Epithelial cell of proximal tubule (primary cell): ENCODE results near the gene ENTHD1. TPM values are rescaled to one million over a fixed set of nuclear protein-coding genes. Genes with fewer than 3 reads are reported as not detected.

Source experiments
- DNase-seq: peaks from one replicate; pipeline ENCODE4 v3.0.0-alpha.2; 2011; ENCODE audit warnings: low read depth
- H3K4me3 ChIP-seq: 2 replicates; pipeline ENCODE4 v1.5.1; 2011; ENCODE audit warnings: low read depth, mild to moderate bottlenecking, low read length
- total RNA-seq: library from RNA; depleted of rRNA; stranded (reverse); fragments of >200 nt; gene quantifications from 2 replicates; pipeline ENCODE4 v1.2.3, GENCODE V29; 2015
- TF ChIP-seq, protein P1 (sequence below): conservative IDR thresholded peaks from 2 replicates; pipeline ENCODE4 v1.5.1; 2012; ENCODE audit warnings: low read depth, mild to moderate bottlenecking, low read length

ENTHD1 gene
- total RNA-seq, 1 donor from 2014 or later = not detected

DNA sequence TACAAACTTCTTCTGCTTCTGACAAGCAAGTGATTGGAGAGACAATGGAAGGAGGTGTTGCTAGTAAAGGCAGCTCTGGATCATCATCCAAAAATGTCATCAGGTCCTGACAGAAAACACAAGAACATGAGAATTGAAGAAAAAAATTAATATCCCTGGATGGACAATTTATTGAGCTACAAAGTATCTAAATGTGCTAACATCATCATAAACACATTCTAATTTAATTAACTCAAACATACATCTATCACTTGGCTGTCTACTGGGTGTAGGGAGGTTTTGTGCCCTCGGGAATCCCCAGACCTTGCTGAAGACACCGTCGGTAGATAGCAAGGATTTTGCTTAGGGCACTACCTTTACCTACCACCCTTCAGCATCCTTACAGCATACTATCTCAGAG is 72.6 kb downstream of the ENTHD1 start:
- TF ChIP-seq, protein P1, sequence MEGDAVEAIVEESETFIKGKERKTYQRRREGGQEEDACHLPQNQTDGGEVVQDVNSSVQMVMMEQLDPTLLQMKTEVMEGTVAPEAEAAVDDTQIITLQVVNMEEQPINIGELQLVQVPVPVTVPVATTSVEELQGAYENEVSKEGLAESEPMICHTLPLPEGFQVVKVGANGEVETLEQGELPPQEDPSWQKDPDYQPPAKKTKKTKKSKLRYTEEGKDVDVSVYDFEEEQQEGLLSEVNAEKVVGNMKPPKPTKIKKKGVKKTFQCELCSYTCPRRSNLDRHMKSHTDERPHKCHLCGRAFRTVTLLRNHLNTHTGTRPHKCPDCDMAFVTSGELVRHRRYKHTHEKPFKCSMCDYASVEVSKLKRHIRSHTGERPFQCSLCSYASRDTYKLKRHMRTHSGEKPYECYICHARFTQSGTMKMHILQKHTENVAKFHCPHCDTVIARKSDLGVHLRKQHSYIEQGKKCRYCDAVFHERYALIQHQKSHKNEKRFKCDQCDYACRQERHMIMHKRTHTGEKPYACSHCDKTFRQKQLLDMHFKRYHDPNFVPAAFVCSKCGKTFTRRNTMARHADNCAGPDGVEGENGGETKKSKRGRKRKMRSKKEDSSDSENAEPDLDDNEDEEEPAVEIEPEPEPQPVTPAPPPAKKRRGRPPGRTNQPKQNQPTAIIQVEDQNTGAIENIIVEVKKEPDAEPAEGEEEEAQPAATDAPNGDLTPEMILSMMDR = no peak
- H3K4me3 ChIP-seq = no peak overlapping the region
- no peak for DNase-seq

DNA sequence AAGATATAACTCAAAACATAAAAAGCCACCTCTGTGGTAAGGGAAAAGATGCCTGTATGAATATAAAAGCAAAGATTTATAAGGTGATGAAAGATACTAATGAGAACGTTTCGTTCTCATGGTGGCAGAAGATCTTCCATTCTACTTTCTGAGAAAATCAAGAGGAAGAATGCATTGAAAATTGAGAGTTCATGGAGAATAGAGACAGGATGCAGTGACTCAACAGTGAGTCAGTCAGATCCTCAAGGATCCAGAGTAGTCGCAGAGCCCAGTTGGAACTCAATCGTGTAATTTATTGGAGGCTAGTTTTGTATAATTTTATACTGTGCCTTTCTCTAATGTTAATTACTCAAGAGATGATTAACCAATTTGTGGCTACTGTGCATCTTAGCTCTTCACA is 73.3 kb downstream of the ENTHD1 start:
- no peak overlapping the region for H3K4me3 ChIP-seq
- peak; percentile 37 for DNase-seq
- TF ChIP-seq, protein P1 = no peak

DNA sequence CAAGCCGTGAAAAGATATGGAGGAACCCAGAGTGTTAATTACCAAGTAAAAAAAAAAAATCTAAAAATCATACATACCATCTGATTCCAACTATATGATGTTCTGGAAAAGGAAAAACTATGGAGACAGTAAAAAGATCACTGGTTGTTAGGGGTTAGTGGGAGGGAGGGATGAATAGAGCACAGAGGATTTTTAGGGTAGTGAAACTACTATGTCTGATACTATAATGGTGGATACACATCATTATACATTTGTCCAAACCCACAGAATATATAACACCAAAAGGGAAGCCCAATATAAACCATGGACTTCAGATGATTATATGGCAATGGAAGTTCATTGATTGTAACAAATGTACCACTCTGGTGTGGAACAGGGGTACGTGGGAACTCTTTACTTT is 74.1 kb downstream of the ENTHD1 start:
- TF ChIP-seq, protein P1 = no peak
- no peak overlapping the region for H3K4me3 ChIP-seq
- no peak for DNase-seq

DNA sequence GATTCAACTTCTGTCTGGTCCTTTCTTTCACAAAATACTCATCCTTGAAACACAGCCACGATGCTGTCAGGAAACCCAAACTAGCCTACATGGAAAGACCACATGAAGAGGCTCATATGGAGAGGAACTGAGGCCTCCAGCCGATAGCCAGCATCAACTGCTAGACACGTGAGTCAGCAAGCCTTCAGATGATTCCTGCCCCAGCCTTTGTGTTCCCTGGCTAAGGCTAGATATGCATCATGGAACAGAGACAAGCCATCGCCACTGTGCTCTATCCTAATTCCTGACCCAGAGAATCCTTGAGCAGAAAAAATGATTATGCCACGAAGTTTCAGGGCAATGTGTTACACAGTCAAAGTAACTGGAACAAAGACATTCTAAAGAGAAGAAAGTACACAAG is 75.5 kb downstream of the ENTHD1 start:
- TF ChIP-seq, protein P1 = no peak
- no peak overlapping the region for H3K4me3 ChIP-seq
- DNase-seq = no peak

DNA sequence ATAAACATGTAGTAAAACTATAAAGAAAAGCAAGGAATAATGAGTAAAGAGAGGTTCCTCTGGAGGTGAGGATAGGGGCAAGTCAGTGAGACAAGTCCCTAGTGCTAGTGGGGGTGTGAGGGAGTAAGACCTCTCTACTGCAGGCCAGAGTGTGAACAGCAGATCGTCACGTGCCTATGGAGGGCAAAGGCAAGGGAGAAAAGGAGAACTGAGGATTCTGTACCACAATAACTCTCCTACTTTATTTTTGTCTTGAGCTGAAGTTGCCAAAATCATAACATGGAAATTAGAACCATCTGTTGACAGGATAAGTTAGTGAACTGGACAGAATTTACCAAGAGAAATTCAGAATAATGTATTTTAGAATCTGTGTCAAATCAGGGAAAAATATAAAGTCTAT is 77.6 kb downstream of the ENTHD1 start:
- no peak overlapping the region for H3K4me3 ChIP-seq
- TF ChIP-seq, protein P1 = no peak
- no peak for DNase-seq

DNA sequence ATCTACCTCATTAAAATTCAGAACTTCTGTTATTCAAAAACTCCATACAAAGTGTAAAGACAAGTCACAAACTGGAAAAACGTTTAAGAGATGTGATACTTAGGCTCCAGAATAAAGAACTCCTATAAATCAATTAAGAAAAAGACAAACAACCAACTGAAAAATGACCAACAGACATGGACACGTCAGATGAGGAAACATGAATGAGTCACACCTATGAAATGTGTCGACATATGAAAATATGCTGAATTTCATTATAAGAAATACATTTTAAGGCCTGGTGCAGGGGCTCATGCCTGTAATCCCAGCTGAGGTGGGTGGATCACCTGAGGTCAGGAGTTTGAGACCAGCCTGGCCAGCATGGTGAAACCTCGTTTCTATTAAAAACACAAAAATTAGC is 78.7 kb downstream of the ENTHD1 start:
- TF ChIP-seq, protein P1 = no peak
- no peak for DNase-seq
- no peak overlapping the region for H3K4me3 ChIP-seq

DNA sequence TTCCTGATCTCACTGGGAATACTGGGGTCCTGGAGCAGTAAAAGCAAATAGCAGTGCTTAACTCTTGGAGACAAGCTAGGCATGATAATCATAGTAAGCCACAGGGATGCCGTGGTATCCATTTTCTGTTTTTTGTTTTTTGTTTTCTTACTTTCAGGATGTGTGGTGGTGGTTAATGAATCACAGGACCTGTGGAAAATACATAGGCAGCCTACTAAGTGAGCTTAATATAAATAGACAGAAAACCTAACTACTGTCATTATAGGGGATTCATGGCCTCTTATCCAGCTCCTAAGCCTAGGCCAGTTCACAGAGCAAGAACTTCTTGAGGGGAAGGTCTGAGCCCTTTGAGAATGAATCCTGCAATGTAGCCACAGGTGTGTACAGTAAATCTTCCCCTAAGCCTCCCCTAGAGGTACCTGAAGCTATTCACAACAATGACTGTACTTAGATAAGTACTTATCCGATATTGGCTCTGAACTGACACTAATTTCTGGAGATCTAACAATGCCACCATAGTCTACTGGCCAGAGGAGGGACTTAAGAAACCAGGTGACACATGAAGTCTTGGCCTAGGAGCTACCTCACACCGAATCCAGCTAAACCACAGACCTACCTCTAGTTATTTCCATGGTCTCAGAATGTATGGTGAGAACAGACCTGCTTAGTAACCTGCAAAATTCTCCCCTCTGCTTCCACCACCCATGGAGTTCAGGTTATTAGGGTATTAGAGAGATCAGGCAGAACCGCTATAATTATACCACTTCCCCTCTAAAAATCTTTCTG is 83.6 kb downstream of the ENTHD1 start:
- no peak overlapping the region for H3K4me3 ChIP-seq
- no peak for DNase-seq
- TF ChIP-seq, protein P1 = no peak
